COLO668 (cell line): ENCODE data around the gene SPI1.

ENCODE experiments used
- DNase-seq: peaks from one replicate; lab custom pipeline; 2025; ENCODE audit not compliant: unreplicated experiment; lab: John Stamatoyannopoulos, UW

SPI1 gene

GRCh38 chr11:47378010-47378835, at the start of gene SPI1:
TSS of gene SPI1 (minus strand) at chr11:47378547. CDS start at chr11:47378353, 194 bp downstream.
- DNase-seq, result peak; percentile 27

GRCh38 chr11:47426062-47426956, 48.0 kb upstream of the SPI1 start, which contains the start of gene PSMC3:
TSS of gene PSMC3 (minus strand) at chr11:47426439. CDS start at chr11:47426279, 160 bp downstream.
- peak; percentile 100 for DNase-seq

GRCh38 chr11:47425611-47426010, 47.3 kb upstream of the SPI1 start:
- DNase-seq, result no peak

GRCh38 chr11:47418454-47419259, 40.3 kb upstream of the SPI1 start:
- no peak for DNase-seq

DNA sequence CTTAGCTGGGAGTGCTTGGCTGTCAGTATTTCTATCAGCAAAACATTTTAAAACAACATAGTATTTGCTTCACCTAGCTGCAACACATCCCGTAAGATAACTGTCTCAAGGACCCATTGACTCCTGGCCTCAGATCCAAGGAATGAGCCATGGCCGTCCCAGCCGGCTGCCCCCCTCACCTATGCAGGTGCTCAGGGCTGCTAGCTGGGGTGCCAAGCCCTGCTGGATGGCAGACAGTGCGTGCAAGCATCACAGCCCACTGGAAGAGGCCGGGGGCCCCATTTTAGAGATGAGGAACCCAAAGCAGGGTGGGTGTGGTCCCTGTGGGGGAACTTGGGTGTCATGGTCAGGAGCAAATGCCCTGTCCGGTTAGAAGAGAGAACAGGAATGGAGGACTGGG, 39.4 kb upstream of the SPI1 start:
- DNase-seq, result no peak

DNA sequence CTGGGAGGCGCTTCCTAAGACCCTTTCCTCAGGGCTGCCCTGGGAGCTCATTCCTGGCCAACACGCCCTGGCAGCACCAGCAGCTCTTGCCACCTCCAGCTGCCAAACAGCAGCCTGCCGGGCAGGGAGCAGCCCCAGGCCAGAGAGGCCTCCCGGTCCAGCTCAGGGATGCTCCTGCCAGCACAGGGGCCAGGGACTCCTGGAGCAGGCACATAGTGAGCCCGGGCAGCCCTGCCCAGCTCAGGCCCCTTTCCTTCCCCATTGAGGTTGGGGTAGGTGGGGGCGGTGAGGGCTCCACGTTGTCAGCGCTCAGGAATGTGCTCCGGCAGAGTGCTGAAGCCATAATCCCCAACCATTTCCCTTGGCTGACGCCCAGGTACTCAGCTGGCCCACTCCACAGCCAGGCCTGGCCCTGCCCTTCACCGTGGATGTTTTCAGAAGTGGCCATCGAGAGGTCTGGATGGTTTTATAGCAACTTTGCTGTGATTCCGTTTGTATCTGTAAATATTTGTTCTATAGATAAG, 37.7 kb upstream of the SPI1 start:
- DNase-seq, result no peak

- no peak for DNase-seq
These were observed 36.9 kb upstream of the SPI1 start for GRCh38 chr11:47415091-47415854.

- no peak for DNase-seq
These were observed 36.3 kb upstream of the SPI1 start for GRCh38 chr11:47414685-47415070.

DNA sequence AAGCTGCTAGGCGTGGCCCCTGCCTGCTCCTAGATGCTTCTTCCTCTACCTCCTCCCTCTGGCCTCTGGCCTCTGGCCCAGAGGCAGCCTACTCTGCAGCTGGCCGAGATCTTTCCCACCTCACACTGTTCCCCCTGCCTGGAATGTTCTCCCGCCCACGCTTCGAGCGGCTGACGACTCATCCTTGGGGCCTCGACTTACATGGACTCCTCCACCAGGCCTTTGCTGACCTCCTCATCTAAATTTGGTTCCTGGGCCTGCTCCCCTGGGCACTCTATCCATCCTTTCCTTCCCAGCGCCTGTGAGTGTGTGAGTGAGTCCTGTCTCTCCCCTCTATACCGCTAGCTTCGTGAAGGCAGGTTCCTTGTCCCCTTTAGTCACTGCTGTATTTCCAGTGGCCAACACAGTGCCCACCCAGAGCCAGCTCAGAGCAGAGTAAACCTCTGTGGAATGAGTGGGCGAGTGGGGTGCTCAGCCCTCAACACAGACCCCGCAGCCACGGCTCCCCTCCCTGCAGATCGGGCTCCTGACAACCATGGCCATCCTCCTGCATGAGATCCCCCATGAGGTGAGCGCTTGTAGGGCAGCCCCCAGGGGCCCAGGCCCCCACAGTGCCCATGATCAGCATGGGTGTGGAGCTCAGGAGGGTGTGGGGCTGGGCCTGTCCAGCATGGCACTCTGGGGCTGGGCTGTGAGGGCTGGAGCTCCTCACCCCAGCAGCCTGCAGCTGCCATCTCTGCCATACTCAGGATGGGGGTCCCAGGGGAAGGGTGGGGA, 35.7 kb upstream of the SPI1 start:
- no peak for DNase-seq

GRCh38 chr11:47413351-47413750, 35.0 kb upstream of the SPI1 start:
- no peak for DNase-seq

GRCh38 chr11:47411884-47412746, 33.8 kb upstream of the SPI1 start:
- DNase-seq, result peak; percentile 64

DNA sequence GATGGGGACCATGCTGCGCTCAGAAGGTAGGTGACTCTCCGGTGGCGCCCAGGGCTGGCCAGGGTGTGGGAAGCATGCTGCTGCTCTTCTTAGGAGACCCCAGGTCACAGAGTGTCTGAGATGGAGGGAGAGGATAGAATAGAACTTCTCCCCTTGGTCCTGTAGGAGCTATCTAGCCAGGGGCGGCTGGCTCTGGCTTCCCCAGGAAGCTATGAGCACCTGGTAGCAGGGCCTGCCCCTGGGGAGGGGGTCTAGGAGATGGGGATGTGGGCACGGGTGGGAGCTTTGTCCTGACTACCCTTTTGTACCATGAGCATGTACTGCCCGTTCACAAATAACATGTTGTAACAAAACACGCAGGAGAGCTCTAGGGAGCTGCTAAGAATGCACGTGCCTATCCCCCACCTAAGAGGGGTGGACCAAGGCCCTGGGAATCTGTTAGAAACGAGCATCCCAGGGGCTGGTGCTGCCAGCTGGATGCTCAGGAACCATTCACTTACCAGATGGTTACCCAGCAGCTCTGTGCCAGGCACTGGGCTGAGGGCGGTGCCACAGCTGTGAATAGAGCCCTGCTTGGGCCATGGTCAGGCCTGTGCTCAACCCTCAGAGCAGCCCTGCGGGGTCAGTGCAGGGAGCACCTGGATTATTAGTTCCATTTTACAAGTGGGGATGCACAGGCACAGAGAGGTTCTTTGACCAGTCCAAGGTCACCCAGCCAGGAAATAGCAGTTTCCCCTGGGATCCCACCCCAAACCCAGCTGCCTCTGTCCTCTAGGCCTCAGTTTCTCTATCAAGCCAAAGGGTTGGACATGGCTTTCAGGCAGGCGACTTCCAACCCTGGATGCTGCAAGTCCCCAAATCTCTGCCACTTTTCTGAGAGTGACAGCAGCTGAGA, 32.3 kb upstream of the SPI1 start:
- no peak for DNase-seq

GRCh38 chr11:47409440-47410369, 31.4 kb upstream of the SPI1 start:
- DNase-seq, result no peak

GRCh38 chr11:47408598-47409439, 30.5 kb upstream of the SPI1 start:
- peak; percentile 57 for DNase-seq
